Measurements from ENCODE around the gene ARHGAP26. TPM values are rescaled to one million over a fixed set of nuclear protein-coding genes. Genes with fewer than 3 reads are reported as not detected.

ARHGAP26 gene
- total RNA-seq, 1 donor: 7.6 TPM

- peak overlapping the region; percentile 80 for H3K27ac ChIP-seq (ENCODE audit: low read depth, low read length)
- H3K4me1 ChIP-seq (ENCODE audit: insufficient read depth, low read length): peaks cover 61% of the 10 kb centered on the region
- H3K79me2 ChIP-seq (ENCODE audit: insufficient read depth, low read length): no peaks in the 10 kb centered on the region
- H3K4me2 ChIP-seq (ENCODE audit: insufficient read depth, low read length): peak overlapping the region; percentile 74
- no peak for TF ChIP-seq CTCF (IDR thresholded peaks at IDR 0.05; ENCODE audit: extremely low read depth, low read depth, low read length)
- H4K20me1 ChIP-seq (ENCODE audit: insufficient read depth, low read length): no peaks in the 10 kb centered on the region
- H3K36me3 ChIP-seq (ENCODE audit: insufficient read depth, low read length): no peaks in the 10 kb centered on the region
- no peaks in the 10 kb centered on the region for H3K27me3 ChIP-seq (ENCODE audit: insufficient read depth, low read length)
- no peaks in the 10 kb centered on the region for H3K9me3 ChIP-seq (ENCODE audit: low read depth, low read length)
- no peak for DNase-seq (ENCODE audit: insufficient read length, low spot score, missing footprints)
- H2AFZ ChIP-seq (ENCODE audit: low read length): no peak overlapping the region
- H3K4me3 ChIP-seq (ENCODE audit: insufficient read depth, low read length): no peak overlapping the region
Measured at GRCh38 chr5:142829801-142830220, 59.6 kb downstream of the ARHGAP26 start.

GRCh38 chr5:142830241-142831008, 60.2 kb downstream of the ARHGAP26 start:
- H3K4me2 ChIP-seq (ENCODE audit: insufficient read depth, low read length): peak overlapping the region; percentile 74
- no peak for TF ChIP-seq CTCF (IDR thresholded peaks at IDR 0.05; ENCODE audit: extremely low read depth, low read depth, low read length)
- no peaks in the 10 kb centered on the region for H3K27me3 ChIP-seq (ENCODE audit: insufficient read depth, low read length)
- H3K36me3 ChIP-seq (ENCODE audit: insufficient read depth, low read length): no peaks in the 10 kb centered on the region
- H3K4me1 ChIP-seq (ENCODE audit: insufficient read depth, low read length): peaks cover 60% of the 10 kb centered on the region
- no peak overlapping the region for H3K4me3 ChIP-seq (ENCODE audit: insufficient read depth, low read length)
- DNase-seq (ENCODE audit: insufficient read length, low spot score, missing footprints): peak; percentile 72
- no peaks in the 10 kb centered on the region for H4K20me1 ChIP-seq (ENCODE audit: insufficient read depth, low read length)
- no peaks in the 10 kb centered on the region for H3K79me2 ChIP-seq (ENCODE audit: insufficient read depth, low read length)
- H2AFZ ChIP-seq (ENCODE audit: low read length): no peak overlapping the region
- H3K27ac ChIP-seq (ENCODE audit: low read depth, low read length): peak overlapping the region; percentile 80
- no peaks in the 10 kb centered on the region for H3K9me3 ChIP-seq (ENCODE audit: low read depth, low read length)

GRCh38 chr5:142831009-142831383, 60.8 kb downstream of the ARHGAP26 start:
- Histone ChIP-seq H3K79me2 (ENCODE audit: insufficient read depth, low read length) (no peaks in the 10 kb centered on the region), H3K4me2 (ENCODE audit: insufficient read depth, low read length) (peak overlapping the region; percentile 74), H3K36me3 (ENCODE audit: insufficient read depth, low read length) (no peaks in the 10 kb centered on the region), H3K27ac (ENCODE audit: low read depth, low read length) (peak overlapping the region; percentile 80), H3K4me3 (ENCODE audit: insufficient read depth, low read length) (no peak overlapping the region), H2AFZ (ENCODE audit: low read length) (no peak overlapping the region), H3K9me3 (ENCODE audit: low read depth, low read length) (no peaks in the 10 kb centered on the region), H3K27me3 (ENCODE audit: insufficient read depth, low read length) (no peaks in the 10 kb centered on the region), H4K20me1 (ENCODE audit: insufficient read depth, low read length) (no peaks in the 10 kb centered on the region), H3K4me1 (ENCODE audit: insufficient read depth, low read length) (peaks cover 54% of the 10 kb centered on the region)
- TF ChIP-seq CTCF (IDR thresholded peaks at IDR 0.05; ENCODE audit: extremely low read depth, low read depth, low read length): no peak
- DNase-seq (ENCODE audit: insufficient read length, low spot score, missing footprints): no peak

- TF ChIP-seq CTCF (IDR thresholded peaks at IDR 0.05; ENCODE audit: extremely low read depth, low read depth, low read length): no peak
- Histone ChIP-seq H3K27me3 (ENCODE audit: insufficient read depth, low read length) (no peaks in the 10 kb centered on the region), H4K20me1 (ENCODE audit: insufficient read depth, low read length) (no peaks in the 10 kb centered on the region), H2AFZ (ENCODE audit: low read length) (no peak overlapping the region), H3K36me3 (ENCODE audit: insufficient read depth, low read length) (no peaks in the 10 kb centered on the region), H3K4me2 (ENCODE audit: insufficient read depth, low read length) (no peak overlapping the region), H3K79me2 (ENCODE audit: insufficient read depth, low read length) (no peaks in the 10 kb centered on the region), H3K4me1 (ENCODE audit: insufficient read depth, low read length) (peaks cover 41% of the 10 kb centered on the region), H3K4me3 (ENCODE audit: insufficient read depth, low read length) (no peak overlapping the region), H3K27ac (ENCODE audit: low read depth, low read length) (no peak overlapping the region), H3K9me3 (ENCODE audit: low read depth, low read length) (no peaks in the 10 kb centered on the region)
- DNase-seq (ENCODE audit: insufficient read length, low spot score, missing footprints): no peak
Measured at GRCh38 chr5:142832263-142832662, 62.1 kb downstream of the ARHGAP26 start.
